Measurements from ENCODE around the gene RTKN.

DNA sequence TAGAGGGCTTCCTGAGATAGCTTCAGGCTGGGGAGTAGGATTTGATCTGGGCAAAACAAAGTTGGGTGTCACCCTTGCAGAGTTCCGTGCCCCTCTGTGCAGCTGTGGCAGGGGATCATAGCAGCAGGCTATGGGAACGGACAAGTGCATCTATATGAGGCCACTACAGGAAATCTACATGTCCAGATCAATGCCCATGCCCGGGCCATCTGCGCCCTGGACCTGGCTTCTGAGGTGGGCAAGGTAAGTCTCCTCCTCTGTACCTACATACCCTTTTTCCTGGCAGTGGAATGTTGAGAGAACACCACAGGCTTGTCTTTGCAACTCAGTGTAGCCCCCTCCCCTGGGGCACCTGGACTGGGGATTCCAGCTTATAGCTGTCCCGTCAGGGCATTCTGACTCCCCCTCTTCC is 16.7 kb downstream of the RTKN start:
- TF ChIP-seq POLR2A (IDR thresholded peaks at IDR 0.05), result no peak
- TF ChIP-seq POLR2AphosphoS5 (IDR thresholded peaks at IDR 0.05), result no peak
